ENCODE data around the gene MTA3.
"Not testable (repeated sequence)": the region's sequence is repeated elsewhere in the genome, so short reads cannot be mapped to it uniquely, and the experiment has no call there.

MTA3 gene

DNA sequence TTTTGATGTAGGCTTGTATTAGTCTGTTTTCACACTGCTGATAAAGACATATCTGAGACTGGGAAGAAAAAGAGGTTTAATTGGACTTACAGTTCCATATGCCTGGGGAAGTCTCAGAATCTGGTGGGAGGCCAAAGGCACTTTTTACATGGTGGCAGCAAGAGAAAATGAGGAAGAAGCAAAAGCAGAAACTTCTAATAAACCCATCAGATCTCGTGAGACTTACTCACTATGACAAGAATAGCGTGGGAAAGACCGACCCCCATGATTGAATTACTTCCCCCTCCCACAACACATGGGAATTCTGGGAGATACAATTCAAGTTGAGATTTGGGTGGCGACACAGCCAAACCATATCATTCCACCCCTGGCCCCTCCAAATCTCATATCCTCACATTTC lies 162.9 kb downstream of the MTA3 start:
- DNase-seq (ENCODE audit: low read depth in 3 of 3), result not testable (repeated sequence)

GRCh38 chr2:42733852-42734251 lies 165.4 kb downstream of the MTA3 start:
- no peak for DNase-seq (ENCODE audit: low read depth in 3 of 3)

DNA sequence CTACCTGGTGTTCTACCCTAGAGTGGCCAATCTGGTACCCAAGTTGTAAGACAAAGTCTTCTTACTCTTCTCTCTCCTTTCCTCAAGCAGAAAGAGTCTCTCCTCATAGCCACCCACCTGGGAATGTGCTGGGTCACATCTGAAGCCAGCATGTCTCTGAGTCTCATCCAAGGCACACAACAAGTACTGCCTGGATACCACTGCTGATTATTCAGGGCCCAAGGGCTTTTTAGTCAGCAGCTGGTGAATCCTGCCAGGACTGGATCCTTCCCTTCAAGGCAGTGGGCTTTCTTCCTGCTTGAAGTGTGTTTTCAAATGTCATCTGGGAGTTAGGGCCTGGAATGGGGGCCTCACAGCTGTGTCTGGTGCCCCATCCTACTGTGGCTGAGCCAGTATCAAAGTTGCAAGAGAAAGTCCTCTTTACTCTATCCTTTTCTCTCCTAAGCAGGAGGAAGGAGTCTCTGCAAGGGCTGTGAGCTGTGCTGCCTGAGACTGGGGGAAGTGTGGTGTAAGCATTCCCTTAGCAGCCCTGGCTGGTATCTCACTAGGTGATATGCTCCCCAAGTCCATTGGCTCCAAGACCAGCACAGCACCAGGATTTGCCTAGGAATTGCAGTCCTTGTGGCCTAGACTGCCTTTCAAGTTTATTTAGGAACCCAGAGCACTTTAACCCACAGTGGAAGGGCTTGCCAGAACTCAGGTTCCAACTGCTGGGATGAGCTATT lies 168.3 kb downstream of the MTA3 start:
- DNase-seq (ENCODE audit: low read depth in 3 of 3), result no peak

- DNase-seq (ENCODE audit: low read depth in 3 of 3), result no peak
These were observed 172.7 kb downstream of the MTA3 start for GRCh38 chr2:42741140-42741539.

GRCh38 chr2:42742740-42743658 lies 174.6 kb downstream of the MTA3 start:
- no peak for DNase-seq (ENCODE audit: low read depth in 3 of 3)

DNA sequence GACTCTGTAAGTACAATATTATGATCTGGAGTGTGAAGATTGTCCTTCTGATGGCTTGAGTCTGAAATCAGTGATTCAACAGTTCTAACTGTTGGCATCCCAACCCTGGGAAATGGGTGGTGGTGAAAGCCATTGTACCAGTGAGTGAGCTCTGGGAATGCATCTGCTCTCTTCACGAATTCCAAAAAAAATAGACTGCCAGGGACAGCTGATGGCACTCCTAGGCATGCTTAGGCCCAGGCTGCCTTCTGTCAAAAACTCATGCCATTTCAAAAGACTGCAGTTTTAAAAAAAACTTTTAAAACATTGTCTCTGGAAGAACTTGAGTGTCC lies 175.2 kb downstream of the MTA3 start:
- no peak for DNase-seq (ENCODE audit: low read depth in 3 of 3)

DNA sequence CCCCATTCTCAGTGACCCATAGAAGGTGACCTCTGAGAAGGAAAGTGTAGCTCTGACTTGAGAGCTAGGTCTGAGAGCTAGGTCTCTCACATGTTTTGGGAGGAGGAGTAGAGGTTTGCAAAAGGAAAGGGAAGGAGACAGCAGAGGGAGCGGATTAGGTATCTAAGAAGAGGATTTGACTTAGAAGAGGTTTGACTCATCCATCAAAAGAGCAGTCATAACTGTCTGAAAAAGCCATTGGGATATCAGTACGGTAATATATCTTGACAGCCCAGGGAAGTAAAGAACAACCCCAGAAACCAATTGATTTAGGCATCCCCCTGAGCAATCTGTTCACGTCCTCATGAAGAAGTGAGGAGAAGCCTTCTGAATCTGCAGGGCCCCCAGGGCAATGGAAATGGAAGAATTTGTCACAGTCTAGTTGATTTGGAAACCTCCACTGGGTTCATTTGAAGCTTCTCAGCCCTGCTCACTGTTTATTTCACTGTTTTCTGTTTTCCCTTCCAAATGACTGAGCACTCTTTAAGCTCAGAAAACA lies 176.2 kb downstream of the MTA3 start:
- no peak for DNase-seq (ENCODE audit: low read depth in 3 of 3)

DNA sequence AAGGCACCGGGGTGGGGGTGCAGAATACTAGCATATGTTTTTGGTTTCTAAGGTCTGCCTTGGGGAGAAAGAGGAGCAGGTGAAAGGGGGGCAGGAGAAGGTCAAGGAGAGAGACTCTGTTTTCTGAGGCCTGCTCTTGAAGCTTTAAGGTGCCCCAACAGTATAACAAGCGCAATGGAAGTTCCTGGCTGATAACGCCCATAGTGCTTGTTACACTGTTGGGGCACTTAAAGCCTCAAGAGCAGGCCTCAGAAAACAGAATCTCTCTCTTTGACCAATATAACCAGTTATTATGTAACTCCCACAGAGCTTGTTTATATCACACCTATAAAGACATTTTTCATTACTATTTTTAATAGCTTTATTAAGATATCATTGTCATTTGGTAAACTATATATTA lies 179.0 kb downstream of the MTA3 start:
- DNase-seq (ENCODE audit: low read depth in 3 of 3), result no peak

DNA sequence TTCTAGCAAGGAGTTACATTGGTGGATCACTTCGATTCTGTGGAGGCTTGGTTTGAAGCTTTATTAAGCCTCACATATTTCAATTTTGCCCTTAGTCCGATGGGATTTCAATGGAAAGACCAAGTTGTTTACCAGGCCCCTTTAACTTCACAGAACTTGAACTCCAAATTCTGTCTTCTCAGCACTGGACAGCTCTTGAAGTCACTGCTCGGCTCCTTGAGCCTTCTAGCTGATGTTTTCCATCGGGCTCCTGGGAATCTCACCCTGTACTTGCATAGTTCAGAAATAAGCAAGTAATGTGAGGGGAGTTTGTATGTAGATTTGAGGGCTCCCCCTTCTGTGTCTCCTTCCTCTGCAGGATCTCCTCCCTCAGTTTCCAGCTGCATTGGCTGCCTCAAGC lies 180.4 kb downstream of the MTA3 start:
- no peak for DNase-seq (ENCODE audit: low read depth in 3 of 3)

DNA sequence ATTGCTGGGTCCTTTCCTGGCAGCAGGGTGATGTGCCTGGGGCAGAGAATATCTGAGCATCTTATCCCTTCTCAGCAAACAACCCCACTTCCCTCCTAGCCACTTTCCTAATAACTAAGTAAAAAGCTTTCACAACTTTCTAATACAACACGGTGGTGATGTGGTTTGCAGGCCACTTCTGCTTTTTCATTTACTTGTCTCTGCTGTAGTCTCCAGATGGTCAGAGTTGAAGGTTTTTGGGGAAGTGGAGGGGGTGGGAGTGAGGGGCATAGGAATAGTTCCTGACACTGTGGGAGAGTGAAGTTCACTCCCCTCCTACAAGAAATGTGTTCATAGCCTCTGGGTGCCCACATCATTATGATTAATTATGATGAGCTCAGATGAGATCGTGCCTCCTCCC lies 183.9 kb downstream of the MTA3 start:
- no peak for DNase-seq (ENCODE audit: low read depth in 3 of 3)

GRCh38 chr2:42752816-42753813 lies 184.7 kb downstream of the MTA3 start:
- no peak for DNase-seq (ENCODE audit: low read depth in 3 of 3)

- DNase-seq (ENCODE audit: low read depth in 3 of 3), result no peak
These were observed 185.8 kb downstream of the MTA3 start for GRCh38 chr2:42754021-42754775.

DNA sequence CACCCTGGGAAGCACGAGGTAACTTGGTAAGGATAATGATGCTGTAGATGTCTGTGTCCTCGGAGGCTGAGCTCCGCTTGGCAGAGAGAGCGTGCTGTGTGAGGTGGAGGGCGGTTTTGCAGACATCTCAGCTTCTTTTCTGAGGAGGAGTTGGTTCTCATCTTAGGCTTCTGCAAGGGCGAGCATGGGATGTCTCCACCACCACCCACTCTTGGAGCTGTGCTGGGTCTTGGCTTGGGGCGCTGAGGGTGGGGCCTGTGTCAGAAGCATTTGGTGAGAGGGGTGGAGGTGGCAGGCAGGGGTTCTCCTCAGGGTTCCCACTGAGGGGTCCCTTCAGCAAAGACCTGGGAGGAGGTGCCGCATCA lies 186.3 kb downstream of the MTA3 start:
- no peak for DNase-seq (ENCODE audit: low read depth in 3 of 3)

GRCh38 chr2:42755191-42755880 lies 186.9 kb downstream of the MTA3 start:
- DNase-seq (ENCODE audit: low read depth in 3 of 3), result no peak

DNA sequence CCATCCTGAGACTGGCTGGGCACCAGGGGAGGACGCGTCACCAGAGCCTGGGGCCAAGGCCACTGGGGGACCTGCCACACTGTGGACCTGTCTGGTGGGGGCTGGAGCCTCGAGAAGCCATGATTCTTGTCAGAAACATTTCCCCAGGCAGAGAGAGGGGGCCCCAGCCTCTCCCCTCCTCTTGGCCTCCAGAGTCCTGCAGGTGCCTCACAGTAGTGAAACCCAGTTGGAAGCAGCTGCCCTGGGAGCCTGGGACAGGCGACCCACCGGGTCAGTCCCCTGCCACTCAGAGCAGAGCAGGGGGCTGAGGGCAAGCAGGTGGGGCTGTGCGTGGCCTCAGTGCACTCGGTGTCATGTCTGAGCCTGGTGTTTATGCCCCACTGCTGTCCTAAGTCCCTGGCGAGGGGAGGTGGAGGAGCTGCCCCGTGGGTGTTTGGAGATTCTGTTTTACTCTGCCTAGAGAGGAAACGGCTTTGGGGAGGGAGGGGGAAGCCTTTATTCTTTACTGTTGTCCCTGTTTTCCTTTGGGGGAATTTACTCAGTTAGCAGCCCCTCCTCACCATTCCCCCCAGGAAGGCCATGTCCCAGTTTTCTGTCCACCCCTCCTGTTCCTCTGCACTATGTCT lies 187.8 kb downstream of the MTA3 start:
- no peak for DNase-seq (ENCODE audit: low read depth in 3 of 3)

GRCh38 chr2:42756966-42757513 lies 188.6 kb downstream of the MTA3 start:
- no peak for DNase-seq (ENCODE audit: low read depth in 3 of 3)

DNA sequence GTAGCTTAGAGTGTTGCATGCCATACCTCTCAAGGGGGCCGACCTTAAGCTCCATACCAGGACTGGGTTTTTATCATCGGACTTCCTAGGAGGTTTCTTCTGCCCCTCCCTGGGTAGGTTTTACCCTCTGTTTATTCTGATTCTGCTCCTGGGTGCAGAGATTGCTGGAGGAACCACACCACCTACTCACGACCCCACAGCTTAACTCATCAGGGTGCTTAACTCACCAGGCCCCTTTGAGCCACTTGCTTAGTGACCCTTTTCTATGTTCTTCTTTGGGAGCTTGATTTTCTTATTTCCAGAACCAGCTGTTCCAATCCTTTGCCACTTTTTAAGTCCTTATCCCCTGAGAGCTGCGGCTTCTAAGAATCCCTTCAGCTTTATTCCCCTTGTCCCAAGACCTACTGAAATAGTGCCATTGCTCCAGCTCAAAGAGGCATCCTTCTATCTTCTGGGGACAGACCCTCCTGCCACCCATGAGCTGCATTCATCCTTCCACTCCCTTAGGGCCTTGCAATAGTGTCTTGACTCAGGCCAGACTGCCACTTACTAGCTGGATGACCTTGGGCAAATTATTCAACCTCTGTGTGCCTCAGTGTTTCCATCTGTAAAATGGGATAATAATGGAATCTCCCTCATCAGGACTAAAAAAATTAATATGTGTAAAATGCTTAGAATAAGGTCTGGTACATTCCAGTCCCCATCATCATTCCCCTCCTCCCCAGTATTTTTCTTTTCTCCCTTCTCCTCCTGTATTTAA lies 189.7 kb downstream of the MTA3 start:
- no peak for DNase-seq (ENCODE audit: low read depth in 3 of 3)

DNA sequence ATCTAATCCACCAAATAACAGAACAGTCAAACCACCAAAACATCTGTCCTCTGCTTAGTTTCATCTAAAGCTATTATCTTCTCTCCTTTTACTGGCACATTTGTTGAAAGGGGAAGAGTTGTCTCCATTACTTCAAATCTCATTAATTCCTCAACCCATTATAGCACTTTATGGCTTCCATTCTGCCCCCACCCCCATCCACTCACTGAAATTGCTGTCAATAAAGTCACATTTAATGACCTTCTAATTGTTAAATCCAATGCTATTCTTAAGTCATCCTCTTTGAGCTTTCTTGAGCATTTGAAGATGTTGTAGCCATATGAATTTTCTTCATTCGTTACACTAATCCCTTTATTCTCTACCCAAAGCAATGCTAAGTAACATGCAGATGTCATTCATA lies 190.3 kb downstream of the MTA3 start:
- DNase-seq (ENCODE audit: low read depth in 3 of 3), result no peak

- no peak for DNase-seq (ENCODE audit: low read depth in 3 of 3)
These were observed 193.1 kb downstream of the MTA3 start for GRCh38 chr2:42761554-42761953.

Measured in stimulated activated CD4-positive, alpha-beta T cell treated with anti-CD3 and anti-CD28 coated beads, TNF-alpha, amount 100 ng/mL, for 48 hours (primary cell).